ENCODE measurements around the gene FFAR1.

GRCh38 chr19:35329323-35329722, 18.4 kb upstream of the FFAR1 start:
- no peak for TF ChIP-seq CTCF (IDR thresholded peaks at IDR 0.05; ENCODE audit: control extremely low read depth in 1 of 3, insufficient read depth in 1 of 3, low read depth in 1 of 3, low read length in 3 of 3)
- no peak for TF ChIP-seq GTF2F1 (IDR thresholded peaks at IDR 0.05; ENCODE audit: borderline replicate concordance, low read depth, low read length)
- no peak for TF ChIP-seq YY1 (IDR thresholded peaks at IDR 0.05; ENCODE audit: low read depth, low read length)
